Measurements from ENCODE around the gene HECW1. TPM values are rescaled to one million over a fixed set of nuclear protein-coding genes. Genes with fewer than 3 reads are reported as not detected.
A peak's percentile ranks its signal among the peaks of the same experiment; 100 is the strongest.

HECW1 gene
- total RNA-seq, 2 experiments from 2014 or later: not detected

DNA sequence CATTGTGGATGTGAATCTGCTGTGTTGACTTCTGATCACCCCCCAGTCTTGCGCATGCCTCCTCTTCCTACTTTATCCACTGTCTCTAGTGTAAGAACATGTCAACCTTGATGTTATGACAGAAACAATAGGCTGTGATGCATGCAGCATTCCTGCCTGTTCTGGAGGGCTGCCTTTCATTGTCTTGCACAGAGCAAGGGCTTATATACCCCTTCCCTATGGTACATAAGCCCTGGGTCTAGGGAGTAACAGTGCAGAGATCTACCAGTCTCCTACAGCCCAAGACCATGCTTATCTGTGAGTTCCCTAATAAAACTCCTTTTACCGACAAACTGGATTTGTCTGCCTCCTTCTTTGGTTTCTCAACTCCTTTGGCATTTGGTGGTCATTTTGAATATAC is 293.5 kb downstream of the HECW1 start:
- H3K36me3 Mint-ChIP-seq: no peaks in the 10 kb centered on the region
- CTCF ChIA-PET: no interaction called here
- intact Hi-C loops (cut with micrococcal nuclease): loop anchor here (1.0 kb wide), 1 partner anchor 26 kb away; no protein-coding TSS in a partner anchor
- H3K4me1 Mint-ChIP-seq (ENCODE audit: low read depth): no peaks in the 10 kb centered on the region
- no peak for DNase-seq
- POLR2A ChIA-PET: no interaction called here
- no peak overlapping the region for H3K27ac Mint-ChIP-seq
- H3K9me3 Mint-ChIP-seq: no peaks in the 10 kb centered on the region
- H3K4me3 Mint-ChIP-seq: no peak overlapping the region
- H3K27me3 Mint-ChIP-seq: no peaks in the 10 kb centered on the region

DNA sequence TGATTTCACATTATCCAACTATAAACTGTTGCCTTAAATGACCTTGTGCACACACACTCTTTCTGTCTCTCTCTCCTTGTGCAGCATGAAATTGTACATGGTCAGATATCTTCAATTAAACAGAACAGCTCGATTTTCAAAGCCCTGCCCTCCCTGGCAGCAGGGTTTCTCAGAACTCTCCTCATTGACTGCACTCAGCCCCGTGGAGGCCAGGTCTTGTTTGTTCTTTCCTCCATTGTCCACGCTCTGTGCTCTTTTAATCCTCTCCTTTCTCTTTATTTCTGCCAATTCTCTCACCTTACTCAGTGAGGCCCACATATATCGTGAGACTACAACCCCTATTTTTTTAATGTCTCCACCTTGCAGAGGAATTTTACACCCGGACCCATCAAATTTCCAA is 294.5 kb downstream of the HECW1 start:
- no peaks in the 10 kb centered on the region for H3K36me3 Mint-ChIP-seq
- ChIA-PET CTCF (no interaction called here), POLR2A (no interaction called here)
- no peaks in the 10 kb centered on the region for H3K4me1 Mint-ChIP-seq (ENCODE audit: low read depth)
- H3K9me3 Mint-ChIP-seq: no peaks in the 10 kb centered on the region
- H3K27ac Mint-ChIP-seq: no peak overlapping the region
- intact Hi-C loops (cut with micrococcal nuclease): no loop called here
- H3K4me3 Mint-ChIP-seq: no peak overlapping the region
- no peak for DNase-seq
- H3K27me3 Mint-ChIP-seq: no peaks in the 10 kb centered on the region

DNA sequence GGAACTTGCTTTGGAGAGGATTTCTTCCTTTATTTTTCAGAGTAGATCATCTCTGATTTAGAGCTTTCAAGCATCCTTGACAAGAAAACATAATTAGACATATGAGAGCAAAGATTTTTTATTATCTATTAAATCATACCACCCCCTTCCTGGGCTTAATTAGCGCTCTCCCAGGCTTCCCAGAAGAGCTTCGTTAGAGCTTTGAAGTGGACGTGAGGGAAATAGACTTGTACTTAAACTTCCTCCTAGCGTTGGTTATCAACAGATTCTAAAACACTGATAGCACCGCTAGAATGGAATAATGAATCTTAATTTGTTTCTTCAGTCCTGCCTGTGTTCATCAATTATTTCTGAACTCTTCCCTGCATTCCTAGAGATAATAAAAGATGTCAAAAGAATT is 296.5 kb downstream of the HECW1 start:
- POLR2A ChIA-PET: no interaction called here

DNA sequence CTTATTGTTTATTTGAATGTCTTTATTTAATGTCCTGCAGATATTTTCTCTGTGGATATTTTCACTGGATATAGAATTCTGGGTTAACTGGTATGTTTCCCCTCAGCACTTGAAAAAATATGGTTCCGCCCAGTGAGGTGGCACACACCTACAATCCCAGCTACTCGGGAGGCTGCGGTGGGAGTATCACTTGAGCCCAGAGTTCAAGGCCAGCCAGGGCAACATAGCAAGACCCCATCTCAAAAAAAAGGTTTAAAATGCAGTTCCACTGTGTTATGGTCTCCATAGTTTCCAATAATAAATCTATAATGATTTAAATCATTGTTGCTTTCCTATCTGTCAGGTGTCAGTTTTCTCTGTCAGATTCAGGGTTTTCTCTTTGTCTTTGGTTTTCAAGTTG is 305.0 kb downstream of the HECW1 start:
- no peak for DNase-seq
- CTCF ChIA-PET: no interaction called here

More for the DNA sequence above, 296.5 kb downstream of the HECW1 start:
- no peak for DNase-seq
- Mint-ChIP-seq H3K36me3 (no peaks in the 10 kb centered on the region), H3K4me3 (no peak overlapping the region), H3K9me3 (no peaks in the 10 kb centered on the region), H3K27me3 (no peaks in the 10 kb centered on the region), H3K27ac (no peak overlapping the region), H3K4me1 (ENCODE audit: low read depth) (no peaks in the 10 kb centered on the region)
- intact Hi-C loops (cut with micrococcal nuclease): no loop called here
- CTCF ChIA-PET: interaction anchor here (0.9 kb wide), 1 partner anchor 1468 kb away, joined by 3 read pairs; no protein-coding TSS in a partner anchor

DNA sequence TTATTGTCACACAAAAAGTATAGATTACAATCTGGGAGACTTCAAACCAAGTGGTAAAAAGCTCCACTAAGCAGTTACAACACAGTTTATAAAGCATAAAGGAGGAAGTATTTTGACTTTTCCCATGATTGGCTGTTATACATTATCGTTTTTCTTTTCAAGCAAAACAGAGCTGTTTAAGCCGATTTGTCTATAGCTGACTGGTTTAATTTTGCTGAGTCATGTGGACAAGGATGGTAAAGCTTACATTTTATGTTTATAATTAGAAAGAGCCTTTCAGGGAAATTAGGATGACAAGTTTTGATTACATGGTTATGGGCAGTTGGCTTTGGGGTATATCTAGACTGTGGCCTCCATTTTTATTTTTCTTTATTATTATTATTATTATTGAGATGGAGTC is 318.0 kb downstream of the HECW1 start:
- peaks cover 4% of the 10 kb centered on the region for H3K27me3 Mint-ChIP-seq
- POLR2A ChIA-PET: no interaction called here
- CTCF ChIA-PET: interaction anchor here (1.9 kb wide), 1 partner anchor 9 kb away, joined by 6 read pairs; no protein-coding TSS in a partner anchor
- no peak for DNase-seq
- no peaks in the 10 kb centered on the region for H3K36me3 Mint-ChIP-seq
- H3K4me3 Mint-ChIP-seq: no peak overlapping the region
- intact Hi-C loops (cut with micrococcal nuclease): loop anchor here (10.0 kb wide), 1 partner anchor 86 kb away; no protein-coding TSS in a partner anchor
- H3K9me3 Mint-ChIP-seq: peaks cover 4% of the 10 kb centered on the region
- H3K27ac Mint-ChIP-seq: no peak overlapping the region
- H3K4me1 Mint-ChIP-seq (ENCODE audit: low read depth): no peaks in the 10 kb centered on the region

More for the DNA sequence above, 305.0 kb downstream of the HECW1 start:
- POLR2A ChIA-PET: no interaction called here
- Mint-ChIP-seq H3K36me3 (no peaks in the 10 kb centered on the region), H3K4me1 (ENCODE audit: low read depth) (no peaks in the 10 kb centered on the region), H3K9me3 (no peaks in the 10 kb centered on the region), H3K4me3 (no peak overlapping the region), H3K27ac (no peak overlapping the region), H3K27me3 (peaks cover 9% of the 10 kb centered on the region)
- intact Hi-C loops (cut with micrococcal nuclease): no loop called here

DNA sequence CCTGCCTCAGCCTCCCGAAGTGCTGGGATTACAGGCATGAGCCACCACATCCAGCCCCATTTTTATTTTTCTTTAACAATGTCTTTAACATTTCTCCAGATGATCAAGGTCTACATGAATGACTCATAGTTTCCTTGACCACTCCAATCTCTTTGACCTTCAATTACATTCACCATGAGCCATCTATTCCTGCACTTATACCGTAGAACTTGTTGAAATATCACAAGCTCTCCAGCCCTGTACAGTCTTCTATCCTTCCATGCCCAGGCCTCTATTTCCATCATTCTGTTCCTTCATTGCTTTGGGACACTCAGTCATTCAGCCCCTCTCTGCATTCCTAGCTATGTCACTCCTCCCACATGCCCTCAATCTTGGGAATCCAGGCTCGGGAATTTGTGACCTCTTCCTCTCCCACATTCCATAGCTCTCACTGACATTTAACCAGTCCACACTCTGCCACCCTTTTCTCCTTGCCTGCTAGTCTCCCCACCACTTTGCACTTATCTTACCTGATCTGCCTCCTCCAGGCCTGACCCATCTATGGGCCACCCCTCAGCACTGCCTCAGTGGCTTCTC is 318.7 kb downstream of the HECW1 start:
- no peak for DNase-seq
- intact Hi-C loops (cut with micrococcal nuclease): loop anchor here (10.0 kb wide), 1 partner anchor 86 kb away; no protein-coding TSS in a partner anchor
- H3K4me3 Mint-ChIP-seq: no peak overlapping the region
- H3K4me1 Mint-ChIP-seq (ENCODE audit: low read depth): no peaks in the 10 kb centered on the region
- ChIA-PET CTCF (interaction anchor here (1.9 kb wide), 1 partner anchor 8 kb away, joined by 6 read pairs; no protein-coding TSS in a partner anchor), POLR2A (no interaction called here)
- peaks cover 4% of the 10 kb centered on the region for H3K9me3 Mint-ChIP-seq
- no peak overlapping the region for H3K27ac Mint-ChIP-seq
- peaks cover 4% of the 10 kb centered on the region for H3K27me3 Mint-ChIP-seq
- no peaks in the 10 kb centered on the region for H3K36me3 Mint-ChIP-seq

DNA sequence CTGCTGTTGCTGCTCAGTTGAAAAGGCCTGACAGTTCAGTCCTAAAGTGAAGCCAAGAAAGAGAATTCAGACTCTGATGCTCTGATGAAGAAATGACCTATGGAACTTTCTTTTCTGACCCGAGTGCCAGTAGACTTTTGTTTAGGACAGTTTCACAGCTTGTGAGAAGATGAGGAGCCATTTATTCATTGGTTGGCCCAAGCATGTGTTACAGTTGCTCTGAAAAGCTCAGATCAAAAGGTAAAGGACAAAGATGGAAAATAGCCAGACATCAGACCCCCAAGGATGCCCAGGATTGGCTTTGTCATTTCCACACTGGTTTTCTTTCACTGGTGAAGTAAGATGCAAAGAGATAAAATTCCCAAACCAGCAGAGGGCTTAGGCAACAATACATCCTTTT is 321.2 kb downstream of the HECW1 start:
- Mint-ChIP-seq H3K4me3 (no peak overlapping the region), H3K27me3 (peaks cover 2% of the 10 kb centered on the region), H3K27ac (no peak overlapping the region), H3K9me3 (no peaks in the 10 kb centered on the region), H3K36me3 (no peaks in the 10 kb centered on the region), H3K4me1 (ENCODE audit: low read depth) (no peaks in the 10 kb centered on the region)
- no peak for DNase-seq
- intact Hi-C loops (cut with micrococcal nuclease): loop anchor here (10.0 kb wide), 1 partner anchor 89 kb away; no protein-coding TSS in a partner anchor
- POLR2A ChIA-PET: no interaction called here
- CTCF ChIA-PET: interaction anchor here (1.0 kb wide), 1 partner anchor 9 kb away, joined by 3 read pairs; no protein-coding TSS in a partner anchor

DNA sequence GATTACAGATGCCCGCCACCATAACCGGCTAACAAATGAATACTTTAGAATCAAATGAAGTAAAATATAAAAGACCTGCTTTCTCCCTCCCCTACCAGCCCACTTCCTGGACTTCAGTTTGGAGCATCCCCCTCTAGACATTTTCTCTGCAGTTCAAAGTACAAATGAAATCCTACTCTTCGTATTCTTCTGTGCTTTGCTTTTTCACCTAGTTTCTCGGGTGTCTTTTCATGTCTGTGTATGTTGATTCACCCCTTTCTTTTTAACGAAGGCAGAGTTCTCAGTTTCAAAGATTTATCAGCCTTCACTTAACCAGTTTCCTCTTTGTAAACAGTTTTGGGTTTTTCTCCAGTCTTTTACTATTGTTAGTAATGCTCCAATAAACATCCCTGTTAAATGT is 324.6 kb downstream of the HECW1 start:
- intact Hi-C loops (cut with micrococcal nuclease): loop anchor here (10.0 kb wide), 1 partner anchor 92 kb away; no protein-coding TSS in a partner anchor
- CTCF ChIA-PET: no interaction called here

DNA sequence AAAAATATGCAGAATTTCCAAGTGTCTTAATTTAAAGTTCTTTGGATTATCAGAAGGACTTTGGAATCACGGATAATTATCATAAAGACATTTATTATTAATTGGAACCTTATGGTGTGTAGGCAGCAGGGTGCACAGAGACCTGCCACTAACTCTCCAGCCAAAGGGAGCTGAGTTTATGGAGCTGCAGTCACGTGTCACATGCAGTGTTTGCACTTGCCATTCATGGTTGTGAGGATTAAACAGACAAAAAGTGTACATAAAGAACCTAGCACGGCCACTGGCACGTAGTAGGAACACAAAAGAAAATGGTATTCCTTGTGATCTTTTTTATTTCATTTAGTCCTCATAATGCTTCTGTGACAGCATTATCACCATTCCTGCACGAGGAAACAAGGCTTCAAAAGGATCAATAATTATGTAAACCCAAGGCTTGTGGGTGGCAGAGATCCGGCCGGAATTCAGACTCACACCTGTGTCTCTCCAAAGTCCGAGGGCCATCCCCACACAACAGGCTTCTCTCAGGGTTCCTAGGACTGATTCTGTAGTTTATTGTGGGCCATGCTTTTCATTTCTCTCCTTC is 326.5 kb downstream of the HECW1 start:
- Mint-ChIP-seq H3K4me1 (ENCODE audit: low read depth) (no peaks in the 10 kb centered on the region), H3K9me3 (no peaks in the 10 kb centered on the region), H3K4me3 (no peak overlapping the region), H3K27ac (no peak overlapping the region), H3K36me3 (no peaks in the 10 kb centered on the region), H3K27me3 (peaks cover 3% of the 10 kb centered on the region)
- CTCF ChIA-PET: interaction anchor here (0.7 to 2.8 kb wide), 29 partner anchors 8 to 1498 kb away, joined by 3 to 16 read pairs (median 5); partner anchors contain the start of genes MRPL32, PSMA2 and STK17A
- POLR2A ChIA-PET: no interaction called here
- intact Hi-C loops (cut with micrococcal nuclease): loop anchor here (10.0 kb wide), 1 partner anchor 94 kb away; no protein-coding TSS in a partner anchor
- DNase-seq: no peak

More for the DNA sequence above, 324.6 kb downstream of the HECW1 start:
- no peak for DNase-seq
- no peaks in the 10 kb centered on the region for H3K9me3 Mint-ChIP-seq
- no peaks in the 10 kb centered on the region for H3K36me3 Mint-ChIP-seq
- H3K27me3 Mint-ChIP-seq: peaks cover 2% of the 10 kb centered on the region
- no peaks in the 10 kb centered on the region for H3K4me1 Mint-ChIP-seq (ENCODE audit: low read depth)
- POLR2A ChIA-PET: no interaction called here
- no peak overlapping the region for H3K4me3 Mint-ChIP-seq
- H3K27ac Mint-ChIP-seq: no peak overlapping the region

DNA sequence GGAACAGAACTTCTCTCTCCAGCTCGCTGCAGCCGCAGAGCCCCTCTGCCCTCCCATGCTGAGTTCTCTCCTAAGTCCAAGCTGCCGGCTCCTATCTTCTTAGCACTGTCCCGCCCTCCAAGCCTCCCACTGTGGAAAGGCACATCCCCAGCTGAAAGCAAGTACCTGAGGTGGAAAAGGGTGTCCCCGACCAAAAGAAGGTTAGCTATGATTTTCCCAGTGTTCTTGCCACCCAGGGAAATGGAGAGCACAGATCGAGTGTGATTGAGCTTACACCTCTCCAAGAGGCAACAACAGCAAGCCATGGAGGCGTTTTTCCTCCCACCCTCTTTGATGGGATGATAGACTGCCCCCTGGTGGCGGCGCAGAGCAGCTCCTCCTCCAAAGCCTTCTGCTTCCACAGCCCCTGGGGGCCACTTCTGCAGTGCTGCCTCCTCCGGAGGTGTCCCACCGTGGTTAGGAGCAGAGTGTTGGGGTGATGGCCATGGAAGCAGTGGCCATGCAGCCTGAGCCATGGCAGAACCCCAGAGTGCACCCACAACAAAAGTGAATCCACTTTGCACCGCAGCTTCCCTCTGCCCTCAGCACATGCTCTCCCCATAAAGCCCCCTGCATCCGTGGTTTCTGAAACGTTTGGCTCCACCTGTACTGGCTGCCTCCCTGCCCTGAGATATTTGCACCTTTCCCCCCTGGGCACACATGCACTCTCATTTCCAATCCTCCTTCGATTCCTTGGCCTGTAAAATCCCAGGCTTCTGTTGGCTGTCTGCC is 327.4 kb downstream of the HECW1 start:
- H3K4me1 Mint-ChIP-seq (ENCODE audit: low read depth): no peaks in the 10 kb centered on the region
- no peak overlapping the region for H3K4me3 Mint-ChIP-seq
- CTCF ChIA-PET: interaction anchor here (0.6 to 2.8 kb wide), 38 partner anchors 9 to 1499 kb away, joined by 3 to 16 read pairs (median 4); partner anchors contain the start of genes MRPL32, PSMA2 and STK17A
- no peak overlapping the region for H3K27ac Mint-ChIP-seq
- intact Hi-C loops (cut with micrococcal nuclease): loop anchor here (1.0 to 10.0 kb wide), 2 partner anchors 95 to 499 kb away; no protein-coding TSS in a partner anchor
- H3K9me3 Mint-ChIP-seq: no peaks in the 10 kb centered on the region
- no peaks in the 10 kb centered on the region for H3K36me3 Mint-ChIP-seq
- peaks cover 8% of the 10 kb centered on the region for H3K27me3 Mint-ChIP-seq
- DNase-seq: peak; percentile 72
- POLR2A ChIA-PET: no interaction called here

DNA sequence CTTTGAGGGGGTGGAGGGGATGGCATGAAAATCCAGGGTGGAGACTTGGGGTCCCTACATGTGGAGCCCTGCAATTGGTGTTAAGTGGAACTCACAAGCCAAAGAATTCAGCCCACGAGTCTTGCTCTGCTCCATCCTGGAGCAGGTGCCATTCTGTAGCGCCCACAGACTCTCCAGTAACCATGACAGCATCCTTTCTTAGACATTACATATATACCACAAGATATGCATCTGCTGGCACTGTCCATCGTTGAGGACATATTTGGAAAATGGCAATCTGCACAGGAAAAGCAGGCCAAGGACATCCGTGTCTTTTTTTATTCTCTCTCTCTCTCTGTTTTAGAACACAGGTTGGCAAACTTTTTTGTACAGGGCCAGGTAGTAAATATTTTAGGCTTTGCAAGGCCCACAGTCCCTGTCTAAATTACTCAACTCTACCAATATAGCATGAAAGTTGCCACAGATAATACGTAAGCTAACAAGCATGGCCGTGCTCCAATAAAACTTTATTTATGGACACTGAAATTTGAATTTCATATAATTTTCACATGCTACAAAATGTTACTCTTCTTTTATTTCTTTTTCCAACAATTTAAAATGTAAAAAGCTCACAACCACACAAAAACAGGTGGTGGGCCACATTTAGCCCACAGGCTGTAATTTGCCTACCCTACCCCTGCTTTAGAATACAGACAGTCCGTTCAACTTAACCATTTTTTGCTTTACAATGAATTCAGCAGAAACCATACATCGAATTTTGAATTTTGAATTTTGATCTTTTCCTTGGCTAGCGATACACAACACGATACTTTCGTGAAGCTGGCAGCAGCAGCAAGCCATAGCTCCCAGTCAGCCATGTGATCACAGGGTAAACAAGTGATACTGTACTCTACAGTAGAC is 329.0 kb downstream of the HECW1 start:
- H3K4me1 Mint-ChIP-seq (ENCODE audit: low read depth): no peaks in the 10 kb centered on the region
- intact Hi-C loops (cut with micrococcal nuclease): no loop called here
- H3K27me3 Mint-ChIP-seq: peaks cover 8% of the 10 kb centered on the region

More for the DNA sequence above, 329.0 kb downstream of the HECW1 start:
- ChIA-PET POLR2A (no interaction called here), CTCF (interaction anchor here (0.7 to 2.8 kb wide), 6 partner anchors 9 to 500 kb away, joined by 3 to 16 read pairs (median 3); no protein-coding TSS in a partner anchor)
- no peak overlapping the region for H3K4me3 Mint-ChIP-seq
- no peaks in the 10 kb centered on the region for H3K36me3 Mint-ChIP-seq
- no peak for DNase-seq
- H3K27ac Mint-ChIP-seq: no peak overlapping the region
- no peaks in the 10 kb centered on the region for H3K9me3 Mint-ChIP-seq
